Vagina (tissue), 2 donors: ENCODE measurements around the gene NKD2. TPM values are rescaled to one million over a fixed set of nuclear protein-coding genes. Genes with fewer than 3 reads are reported as not detected.

Experiments used
- DNase-seq, 2 donors: peaks; one replicate each; pipeline ENCODE4 v3.0.0-alpha.2; 2017; ENCODE audit errors: extremely low spot score in 2 of 2
- H3K27ac ChIP-seq: fragments of 200-600 bp; sonication (generic); one replicate; pipeline ENCODE4 v1.5.1; 2019
- H3K27me3 ChIP-seq: fragments of 200-600 bp; sonication (generic); one replicate; pipeline ENCODE4 v1.5.1; 2019
- H3K36me3 ChIP-seq, 2 donors: fragments of 200-600 bp; sonication (generic); one replicate each; pipeline ENCODE4 v1.5.1; 2017 to 2019
- H3K4me1 ChIP-seq: fragments of 200-600 bp; sonication (generic); one replicate; pipeline ENCODE4 v1.5.1; 2019
- H3K4me3 ChIP-seq, 2 donors: fragments of 200-600 bp; sonication (generic); 1 replicate in 1 of 2; 2 replicates in 1 of 2; pipeline ENCODE4 v1.5.1; 2016 to 2019
- H3K9me3 ChIP-seq: fragments of 200-600 bp; sonication (generic); one replicate; pipeline ENCODE4 v1.5.1; 2019
- POLR2A ChIP-seq, 2 donors: fragments of 450-650 bp; IDR thresholded peaks; one replicate each; pipeline ENCODE4 v1.6.1; 2017; ENCODE audit warnings: antibody characterized with exemption in 2 of 2, mild to moderate bottlenecking in 2 of 2, moderate library complexity in 2 of 2
- POLR2AphosphoS5 ChIP-seq, 2 donors: sonication (generic); formaldehyde crosslinking; IDR thresholded peaks; one replicate each; pipeline ENCODE4 v1.9.0; 2017; ENCODE audit warnings: antibody characterized with exemption in 2 of 2, mild to moderate bottlenecking in 2 of 2, low read depth in 1 of 2; ENCODE audit not compliant: insufficient read depth in 1 of 2
- intact Hi-C: fragments of 100-400 bp; cut with DNase I; formaldehyde crosslinking; loops from one replicate; pipeline ENCODE4 v1.15.1; 2023
- total RNA-seq: library from RNA; depleted of rRNA; stranded (reverse); fragments of >200 nt; gene quantifications from one replicate; pipeline ENCODE4 v1.2.3, GENCODE V29; 2016
- TF ChIP-seq, protein P1 (sequence below), 3 experiments: fragments of 450-650 bp in 2 of 3; fragments of 200-600 bp in 1 of 3; sonication (generic) in 1 of 3; IDR thresholded peaks; one replicate each; pipeline ENCODE4 v1.5.1; 2017 to 2019; ENCODE audit warnings: antibody characterized with exemption in 3 of 3, mild to moderate bottlenecking in 2 of 3, moderate library complexity in 2 of 3

Gene NKD2
- total RNA-seq, 1 donor from 2014 or later: 2.0 TPM

DNA sequence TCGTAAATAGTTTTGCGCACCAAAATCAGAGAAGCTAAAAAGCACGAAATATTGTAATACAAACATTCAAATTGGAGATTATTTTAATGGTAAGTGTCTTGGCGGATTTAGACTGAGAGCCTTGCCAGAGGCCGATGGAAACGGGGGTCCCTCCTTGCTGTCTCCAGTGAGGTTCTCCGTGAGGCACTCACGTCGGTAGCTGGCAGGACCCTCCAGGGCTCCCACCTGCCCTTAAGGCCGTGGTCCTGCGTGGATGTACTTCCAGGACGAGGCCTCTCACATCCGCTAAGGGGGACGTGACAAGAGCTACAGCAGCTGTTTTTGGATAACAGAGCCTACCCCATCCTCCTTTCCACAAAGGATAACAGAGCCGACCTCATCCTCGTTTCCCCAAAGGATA is 7.9 kb downstream of the NKD2 start:
- Histone ChIP-seq H3K27ac (no peak overlapping the region), H3K9me3 (no peaks in the 10 kb centered on the region), H3K27me3 (no peaks in the 10 kb centered on the region), H3K4me3 (no peak overlapping the region), H3K4me1 (peaks cover 7% of the 10 kb centered on the region), H3K36me3 (no peaks in the 10 kb centered on the region)
- TF ChIP-seq POLR2AphosphoS5 (IDR thresholded peaks at IDR 0.05; ENCODE audit: insufficient read depth in 1 of 2, low read depth in 1 of 2) (no peak), POLR2A (IDR thresholded peaks at IDR 0.05) (no peak)
- TF ChIP-seq, protein P1, sequence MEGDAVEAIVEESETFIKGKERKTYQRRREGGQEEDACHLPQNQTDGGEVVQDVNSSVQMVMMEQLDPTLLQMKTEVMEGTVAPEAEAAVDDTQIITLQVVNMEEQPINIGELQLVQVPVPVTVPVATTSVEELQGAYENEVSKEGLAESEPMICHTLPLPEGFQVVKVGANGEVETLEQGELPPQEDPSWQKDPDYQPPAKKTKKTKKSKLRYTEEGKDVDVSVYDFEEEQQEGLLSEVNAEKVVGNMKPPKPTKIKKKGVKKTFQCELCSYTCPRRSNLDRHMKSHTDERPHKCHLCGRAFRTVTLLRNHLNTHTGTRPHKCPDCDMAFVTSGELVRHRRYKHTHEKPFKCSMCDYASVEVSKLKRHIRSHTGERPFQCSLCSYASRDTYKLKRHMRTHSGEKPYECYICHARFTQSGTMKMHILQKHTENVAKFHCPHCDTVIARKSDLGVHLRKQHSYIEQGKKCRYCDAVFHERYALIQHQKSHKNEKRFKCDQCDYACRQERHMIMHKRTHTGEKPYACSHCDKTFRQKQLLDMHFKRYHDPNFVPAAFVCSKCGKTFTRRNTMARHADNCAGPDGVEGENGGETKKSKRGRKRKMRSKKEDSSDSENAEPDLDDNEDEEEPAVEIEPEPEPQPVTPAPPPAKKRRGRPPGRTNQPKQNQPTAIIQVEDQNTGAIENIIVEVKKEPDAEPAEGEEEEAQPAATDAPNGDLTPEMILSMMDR (IDR thresholded peaks at IDR 0.05): no peak
- no peak for DNase-seq
- intact Hi-C loops: no loop called here

DNA sequence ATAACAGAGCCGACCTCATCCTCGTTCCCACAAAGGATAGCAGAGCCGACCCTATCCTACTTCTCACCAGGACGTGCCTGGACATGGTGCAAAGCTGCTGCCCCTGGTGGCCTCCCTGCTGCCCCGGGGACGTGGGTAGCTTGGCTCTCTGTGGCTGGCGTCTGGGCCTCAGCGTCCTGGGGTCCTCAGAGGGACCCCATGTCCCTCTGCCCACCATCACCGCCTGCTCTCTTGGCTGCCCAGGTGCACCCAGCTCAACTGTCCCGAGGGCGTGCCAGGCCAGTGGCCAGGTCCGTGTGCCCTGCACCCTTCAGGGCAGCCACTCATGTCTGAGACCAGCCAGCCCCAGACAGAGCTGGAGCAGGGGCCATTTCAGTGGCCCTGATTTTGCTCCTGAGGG is 8.5 kb downstream of the NKD2 start:
- Histone ChIP-seq H3K4me1 (peaks cover 7% of the 10 kb centered on the region), H3K36me3 (no peaks in the 10 kb centered on the region), H3K9me3 (no peaks in the 10 kb centered on the region), H3K27me3 (no peaks in the 10 kb centered on the region), H3K4me3 (no peak overlapping the region), H3K27ac (no peak overlapping the region)
- TF ChIP-seq POLR2A (IDR thresholded peaks at IDR 0.05): no peak
- no peak for TF ChIP-seq POLR2AphosphoS5 (IDR thresholded peaks at IDR 0.05; ENCODE audit: insufficient read depth in 1 of 2, low read depth in 1 of 2)
- intact Hi-C loops: no loop called here
- DNase-seq: no peak

DNA sequence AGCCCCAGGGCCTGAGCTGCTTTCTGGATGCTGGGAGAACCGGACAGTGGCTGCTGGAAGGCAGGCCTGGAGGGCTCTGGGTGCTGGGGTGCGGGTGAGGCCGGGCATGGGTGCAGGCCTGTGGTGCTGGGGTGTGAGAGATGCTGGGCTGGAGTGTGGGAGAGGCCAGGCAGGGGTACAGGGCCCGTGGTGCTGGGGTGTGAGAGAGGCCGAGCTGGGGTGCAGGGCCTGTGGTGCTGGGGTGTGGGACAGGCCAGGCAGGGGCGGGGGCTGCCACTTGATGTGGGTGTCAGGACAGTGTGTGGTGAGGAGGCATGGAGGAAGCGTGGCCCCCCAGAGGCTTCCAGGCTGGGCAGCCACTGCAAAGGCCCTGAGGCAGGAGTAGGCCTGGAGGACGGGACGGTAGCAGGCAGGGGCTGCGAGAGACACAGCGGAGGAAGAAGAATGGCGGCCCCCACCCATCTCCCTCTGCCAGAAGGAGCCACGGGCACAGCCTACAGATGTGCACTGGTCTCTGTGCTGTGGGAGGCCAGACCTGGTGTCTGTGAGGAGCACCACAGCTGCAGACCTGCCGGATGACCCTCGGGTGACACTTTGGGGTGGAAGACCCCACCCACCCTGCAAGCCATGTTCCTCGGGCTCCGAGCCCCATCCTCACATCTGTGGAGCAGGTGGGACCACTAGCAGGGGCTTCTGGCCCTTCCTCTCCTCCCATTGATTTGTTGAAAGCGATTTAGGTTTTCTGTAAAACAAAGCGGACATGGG is 9.3 kb downstream of the NKD2 start:
- Histone ChIP-seq H3K27me3 (no peaks in the 10 kb centered on the region), H3K9me3 (no peaks in the 10 kb centered on the region)
- no peak for DNase-seq

DNA sequence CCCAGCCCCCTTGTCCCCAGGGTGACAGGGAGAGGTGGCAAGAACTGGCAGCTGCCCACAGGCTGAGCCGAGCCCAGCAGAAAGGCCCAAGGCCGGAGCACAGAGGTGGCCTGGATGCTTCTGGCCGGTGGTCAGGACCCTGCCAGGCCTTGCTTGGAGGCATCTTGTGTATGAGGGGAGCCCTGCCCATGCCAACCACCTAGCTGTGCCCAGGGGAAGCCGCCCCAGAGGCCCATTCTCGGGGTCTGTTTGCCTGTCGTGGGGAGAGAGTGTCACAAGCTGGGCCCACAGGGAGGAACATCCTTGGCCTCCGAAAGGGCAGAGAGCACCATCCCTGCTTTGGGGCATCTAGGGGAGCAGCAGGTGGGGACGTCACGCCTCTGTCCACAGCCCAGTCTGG is 10.0 kb downstream of the NKD2 start:
- Histone ChIP-seq H3K27ac (no peak overlapping the region), H3K9me3 (no peaks in the 10 kb centered on the region), H3K27me3 (no peaks in the 10 kb centered on the region), H3K4me1 (peaks cover 7% of the 10 kb centered on the region), H3K4me3 (no peak overlapping the region), H3K36me3 (no peaks in the 10 kb centered on the region)
- no peak for DNase-seq
- TF ChIP-seq POLR2A (IDR thresholded peaks at IDR 0.05) (no peak), POLR2AphosphoS5 (IDR thresholded peaks at IDR 0.05; ENCODE audit: insufficient read depth in 1 of 2, low read depth in 1 of 2) (no peak)
- TF ChIP-seq, protein P1 (IDR thresholded peaks at IDR 0.05): no peak
- intact Hi-C loops: no loop called here

More for the DNA sequence above, 9.3 kb downstream of the NKD2 start:
- Histone ChIP-seq H3K27ac (no peak overlapping the region), H3K4me3 (no peak overlapping the region), H3K36me3 (no peaks in the 10 kb centered on the region), H3K4me1 (peaks cover 7% of the 10 kb centered on the region)
- TF ChIP-seq POLR2AphosphoS5 (IDR thresholded peaks at IDR 0.05; ENCODE audit: insufficient read depth in 1 of 2, low read depth in 1 of 2) (no peak), POLR2A (IDR thresholded peaks at IDR 0.05) (no peak)
- TF ChIP-seq, protein P1 (IDR thresholded peaks at IDR 0.05): no peak
- intact Hi-C loops: no loop called here

DNA sequence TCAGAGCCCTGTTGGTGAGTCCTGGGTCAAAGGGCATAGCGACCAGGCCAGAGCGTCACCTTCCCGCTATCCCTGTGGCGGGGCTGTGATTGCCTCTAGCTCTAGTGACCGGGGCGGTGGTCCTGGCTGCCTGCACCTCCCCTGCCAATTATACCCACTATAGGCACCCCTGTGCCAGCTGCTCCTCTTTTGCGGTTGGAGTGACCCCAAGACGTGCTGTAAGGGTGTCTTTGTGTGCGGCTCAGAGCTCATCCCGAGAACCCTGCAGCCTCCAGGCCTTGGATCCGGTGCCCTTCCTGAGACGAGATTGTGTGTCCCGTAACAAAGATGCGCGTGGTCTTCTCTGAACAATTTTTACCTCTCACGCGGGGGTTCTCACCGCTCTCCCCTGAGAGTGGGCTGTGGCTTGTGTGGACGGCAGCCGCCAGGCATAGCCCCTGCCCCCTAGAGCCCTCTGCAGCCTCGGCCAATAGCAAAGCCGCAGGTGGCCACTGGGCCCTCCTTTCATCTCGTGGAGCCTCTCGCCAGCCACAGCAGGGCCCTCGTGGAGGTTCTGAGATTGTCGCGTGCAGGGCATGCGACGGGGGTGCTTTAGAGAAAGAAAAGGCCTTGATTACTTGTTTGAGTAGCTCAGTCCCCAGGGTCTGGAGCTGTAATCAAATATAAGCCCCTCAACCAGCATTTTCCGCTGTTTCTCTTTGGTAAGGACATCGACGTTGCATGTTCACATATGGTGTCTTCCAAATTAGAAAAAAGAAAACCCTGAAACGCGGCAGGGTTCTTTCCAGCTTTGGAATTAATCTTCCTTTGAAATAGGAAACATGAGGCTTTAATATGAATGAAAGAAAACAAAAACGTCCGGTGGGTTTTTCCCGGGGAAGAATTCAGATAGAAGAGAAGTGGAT is 10.7 kb downstream of the NKD2 start:
- intact Hi-C loops: no loop called here
- Histone ChIP-seq H3K4me3 (no peak overlapping the region), H3K9me3 (no peaks in the 10 kb centered on the region), H3K36me3 (no peaks in the 10 kb centered on the region), H3K27me3 (no peaks in the 10 kb centered on the region), H3K27ac (no peak overlapping the region), H3K4me1 (peaks cover 7% of the 10 kb centered on the region)
- no peak for TF ChIP-seq POLR2A (IDR thresholded peaks at IDR 0.05)
- TF ChIP-seq, protein P1 (IDR thresholded peaks at IDR 0.05): no peak
- TF ChIP-seq POLR2AphosphoS5 (IDR thresholded peaks at IDR 0.05; ENCODE audit: insufficient read depth in 1 of 2, low read depth in 1 of 2): no peak
- no peak for DNase-seq
